Rectal smooth muscle tissue (tissue), 1 donor: ENCODE results near the gene GAS2L1.

ENCODE experiments used
- H3K27ac ChIP-seq: one replicate; pipeline ENCODE4 v1.7.0; 2013; ENCODE audit warnings: low read depth, low read length, inconsistent platforms
- H3K27me3 ChIP-seq: one replicate; pipeline ENCODE4 v1.7.0; 2013; ENCODE audit warnings: low read length; ENCODE audit not compliant: control insufficient read depth, insufficient read depth
- H3K36me3 ChIP-seq: one replicate; pipeline ENCODE4 v1.7.0; 2013; ENCODE audit warnings: low read length; ENCODE audit not compliant: control insufficient read depth, insufficient read depth
- H3K4me1 ChIP-seq: one replicate; pipeline ENCODE4 v1.7.0; 2013; ENCODE audit warnings: low read length; ENCODE audit not compliant: control insufficient read depth, insufficient read depth
- H3K4me3 ChIP-seq: one replicate; pipeline ENCODE4 v1.7.0; 2013; ENCODE audit warnings: low read length
- H3K9ac ChIP-seq: one replicate; pipeline ENCODE4 v1.7.0; 2013; ENCODE audit warnings: low read length

Gene GAS2L1

DNA sequence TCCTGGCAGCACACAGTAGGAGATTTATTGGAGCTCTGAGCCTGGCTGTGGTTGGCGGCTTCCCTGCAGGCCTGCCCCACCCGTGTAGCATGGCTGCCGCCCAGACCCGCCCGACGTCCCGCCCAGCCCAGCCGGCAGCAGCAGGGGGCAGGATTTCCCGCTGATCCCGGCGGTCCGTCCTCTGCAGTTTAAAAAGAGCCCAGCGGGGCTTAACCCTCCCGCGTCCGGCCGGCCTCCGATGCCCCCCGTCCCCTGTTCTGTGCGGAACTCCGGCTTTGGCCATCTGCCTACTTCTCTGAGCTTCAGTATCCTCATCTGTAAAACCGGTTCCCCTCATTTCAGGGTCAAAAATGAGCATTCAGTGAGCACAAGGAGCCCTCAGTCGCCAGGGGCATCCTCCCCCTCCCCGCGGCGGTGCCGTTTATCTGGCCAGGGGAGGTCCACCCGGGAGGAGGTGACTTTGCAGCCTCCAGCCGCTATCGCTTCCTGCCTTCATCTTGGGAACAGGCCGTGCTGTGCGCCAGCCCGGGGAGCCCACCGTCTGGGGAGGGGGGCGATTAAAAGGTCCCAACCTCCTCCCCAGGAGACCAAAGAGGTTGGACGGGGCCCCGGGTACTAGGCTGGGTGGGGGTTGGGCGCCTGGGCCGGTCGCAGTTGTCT is at the start of gene GAS2L1:
Gene GAS2L1, plus strand, starts transcription at position 476 of the 660 bp plus-strand sequence. CDS start 1,456 bp downstream, outside the sequence.
- peak within 1 kb of the TSS; percentile 82 for H3K27ac ChIP-seq

DNA sequence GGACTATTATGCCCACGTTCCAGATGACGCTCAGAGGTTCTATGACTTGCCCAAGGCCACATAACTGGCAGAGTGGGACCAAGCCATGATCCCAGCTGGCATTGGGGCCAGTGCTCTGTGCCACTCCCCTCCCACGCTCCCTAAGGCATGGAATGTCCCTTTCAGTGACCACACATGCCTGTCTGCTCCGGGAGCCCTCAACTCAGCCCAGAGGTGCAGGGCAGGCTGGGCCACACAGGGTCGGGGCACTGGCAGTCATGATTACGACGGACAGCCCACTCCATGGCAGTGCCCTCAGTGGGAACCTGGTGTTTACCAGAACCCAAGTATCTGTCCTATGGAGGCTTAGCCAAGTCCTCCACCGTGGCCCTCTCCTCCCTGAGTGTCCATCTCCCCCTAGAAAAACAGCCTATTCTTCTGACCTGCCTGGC is 48.7 kb upstream of the GAS2L1 start:
- H3K4me3 ChIP-seq: no peak overlapping the region
- H3K4me1 ChIP-seq: no peaks in the 10 kb centered on the region
- H3K9ac ChIP-seq: no peak overlapping the region
- H3K27me3 ChIP-seq: no peaks in the 10 kb centered on the region
- no peak overlapping the region for H3K27ac ChIP-seq
- peaks cover 3% of the 10 kb centered on the region for H3K36me3 ChIP-seq

More for the DNA sequence above, at the start of gene GAS2L1:
- Histone ChIP-seq H3K4me1 (peaks cover 35% of the 10 kb centered on the region), H3K4me3 (peak within 1 kb of the TSS; percentile 93), H3K9ac (peak within 1 kb of the TSS; percentile 62), H3K36me3 (no peaks in the 10 kb centered on the region), H3K27me3 (no peaks in the 10 kb centered on the region)

DNA sequence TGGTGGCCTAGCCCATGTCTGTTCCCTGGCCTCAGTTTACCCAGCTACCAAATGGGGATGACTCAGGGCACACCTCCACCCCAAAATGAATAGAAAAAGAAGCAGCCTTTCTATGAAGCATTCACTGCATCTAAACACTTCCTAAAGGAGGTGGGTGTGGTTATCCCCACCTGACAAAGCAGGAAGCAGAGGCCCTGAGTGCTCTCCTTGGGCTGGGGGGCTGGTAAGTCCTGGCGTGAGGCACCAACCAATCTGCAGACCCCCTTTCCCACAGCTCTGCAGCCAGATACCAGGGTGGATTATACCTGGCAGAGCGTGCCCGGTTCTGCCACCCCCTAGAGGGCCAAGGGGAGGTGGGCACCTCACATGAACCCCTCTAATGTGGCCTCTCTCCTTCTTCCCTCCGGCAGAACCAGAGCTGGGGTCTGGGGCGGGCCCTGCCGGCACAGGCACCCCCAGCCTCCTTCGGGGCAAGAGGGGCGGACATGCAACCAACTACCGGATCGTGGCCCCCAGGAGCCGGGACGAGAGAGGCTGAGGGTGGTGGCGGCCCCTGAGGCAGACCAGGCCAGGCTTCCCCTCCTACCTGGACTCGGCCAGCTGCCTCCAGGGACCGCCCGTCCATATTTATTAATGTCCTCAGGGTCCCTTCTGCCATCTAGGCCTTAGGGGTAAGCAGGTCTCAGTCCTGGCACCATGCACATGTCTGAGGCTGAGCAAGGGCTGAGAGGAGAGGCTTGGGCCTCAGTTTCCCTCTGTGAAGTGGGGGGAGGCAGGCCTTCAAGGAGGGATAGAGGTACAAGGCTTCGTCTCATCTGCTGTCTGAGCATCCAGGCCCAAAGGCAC is 47.8 kb upstream of the GAS2L1 start:
- peaks cover 3% of the 10 kb centered on the region for H3K36me3 ChIP-seq
- H3K4me1 ChIP-seq: no peaks in the 10 kb centered on the region
- H3K27ac ChIP-seq: no peak overlapping the region
- H3K9ac ChIP-seq: no peak overlapping the region
- H3K27me3 ChIP-seq: no peaks in the 10 kb centered on the region
- H3K4me3 ChIP-seq: no peak overlapping the region

DNA sequence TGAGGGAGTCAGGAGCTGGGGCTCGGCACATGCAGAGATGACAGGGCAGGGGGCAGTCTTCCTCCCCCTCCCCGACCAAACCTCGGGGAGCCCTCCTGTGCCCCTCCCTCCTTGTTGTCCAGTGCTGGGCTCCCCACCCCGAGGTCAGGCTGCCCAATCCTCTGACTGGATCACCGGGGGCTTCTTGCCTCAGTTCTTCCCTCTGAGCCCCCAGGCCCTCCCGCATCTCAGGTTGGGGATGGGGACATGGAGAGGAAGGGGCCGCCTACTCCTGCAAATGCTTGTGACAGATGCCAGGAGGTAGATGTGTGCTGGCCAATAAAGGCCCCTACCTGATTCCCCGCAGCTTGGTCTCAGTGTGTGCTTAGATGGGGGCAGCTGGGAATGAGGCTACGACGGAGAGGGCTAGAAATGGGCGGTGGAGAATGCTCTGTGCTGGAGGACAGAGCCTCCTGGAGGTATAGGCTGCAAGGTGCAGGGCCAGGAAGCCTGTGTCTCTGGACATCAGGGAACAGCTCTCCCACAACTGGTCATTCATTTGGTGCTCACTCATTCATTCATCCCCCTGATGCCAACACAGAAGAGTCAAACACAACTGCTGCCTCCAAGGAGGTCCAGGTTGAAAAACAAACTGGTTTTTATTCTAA is 47.1 kb upstream of the GAS2L1 start:
- H3K9ac ChIP-seq: no peak overlapping the region
- no peaks in the 10 kb centered on the region for H3K27me3 ChIP-seq
- H3K27ac ChIP-seq: no peak overlapping the region
- H3K4me1 ChIP-seq: no peaks in the 10 kb centered on the region
- H3K4me3 ChIP-seq: no peak overlapping the region
- H3K36me3 ChIP-seq: peaks cover 3% of the 10 kb centered on the region

DNA sequence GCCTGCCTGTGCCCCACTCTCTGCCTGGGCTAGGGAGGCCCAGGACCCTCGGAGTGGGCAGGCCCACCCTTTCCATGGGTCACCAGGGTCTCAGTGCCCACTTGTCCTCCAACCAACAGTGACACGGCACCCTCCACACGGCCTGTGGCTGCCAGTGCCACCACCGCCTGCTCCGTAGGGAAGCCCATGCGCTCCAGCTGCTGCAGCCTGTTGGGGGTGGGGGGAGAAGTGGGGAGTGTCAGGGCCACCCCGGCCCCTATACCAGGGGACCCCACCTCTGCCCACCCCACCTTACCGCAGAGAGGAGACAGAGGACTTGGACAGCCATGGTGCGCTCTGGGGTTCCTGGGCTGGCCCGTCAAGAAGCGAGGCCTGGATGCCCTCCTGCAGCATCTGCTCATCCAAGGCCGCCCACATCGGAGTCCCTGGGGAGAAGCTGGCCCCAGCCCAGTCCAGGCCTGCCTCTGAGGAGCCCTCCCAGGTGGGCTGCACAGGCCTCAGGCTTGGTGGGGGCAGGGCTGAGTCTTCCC is 46.4 kb upstream of the GAS2L1 start:
- peaks cover 3% of the 10 kb centered on the region for H3K36me3 ChIP-seq
- no peak overlapping the region for H3K27ac ChIP-seq
- H3K4me1 ChIP-seq: no peaks in the 10 kb centered on the region
- H3K27me3 ChIP-seq: no peaks in the 10 kb centered on the region
- no peak overlapping the region for H3K9ac ChIP-seq
- no peak overlapping the region for H3K4me3 ChIP-seq

DNA sequence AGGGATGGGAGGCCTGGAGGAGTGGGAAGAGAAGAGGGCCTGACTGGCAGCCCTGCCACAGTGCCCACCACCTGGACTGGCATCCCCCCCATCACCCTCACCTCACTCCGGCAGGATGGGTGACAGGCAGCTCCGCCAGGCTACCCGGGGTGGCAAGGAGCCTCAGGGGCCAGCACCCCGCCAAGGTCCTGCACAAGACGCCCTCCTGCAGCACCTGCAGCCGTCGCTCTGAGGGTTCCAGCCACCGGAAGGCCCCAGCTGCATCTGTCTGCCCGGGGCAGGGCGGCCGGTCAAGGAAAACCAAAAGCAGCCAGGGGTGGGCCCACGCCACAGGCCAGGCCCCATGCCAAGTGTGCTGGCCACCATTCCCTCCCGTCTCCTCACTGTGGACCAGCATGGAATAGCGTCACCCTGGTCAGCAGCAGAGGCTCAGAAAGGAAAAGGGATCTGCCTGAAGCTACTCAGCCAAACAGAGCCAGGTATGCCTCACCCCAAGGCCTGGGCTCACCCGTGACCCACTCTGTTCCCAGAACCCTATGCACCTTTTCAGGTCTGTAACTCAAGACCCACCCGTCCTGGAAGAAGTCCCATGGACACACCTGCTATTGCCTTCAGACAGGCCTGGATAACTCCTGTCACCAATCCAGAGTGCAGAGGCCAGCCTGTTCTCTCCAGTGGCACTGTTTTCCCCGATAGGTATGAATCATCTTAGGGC is 45.7 kb upstream of the GAS2L1 start:
- no peak overlapping the region for H3K27ac ChIP-seq
- H3K27me3 ChIP-seq: no peaks in the 10 kb centered on the region
- H3K36me3 ChIP-seq: peaks cover 3% of the 10 kb centered on the region
- no peak overlapping the region for H3K4me3 ChIP-seq
- no peaks in the 10 kb centered on the region for H3K4me1 ChIP-seq
- no peak overlapping the region for H3K9ac ChIP-seq

DNA sequence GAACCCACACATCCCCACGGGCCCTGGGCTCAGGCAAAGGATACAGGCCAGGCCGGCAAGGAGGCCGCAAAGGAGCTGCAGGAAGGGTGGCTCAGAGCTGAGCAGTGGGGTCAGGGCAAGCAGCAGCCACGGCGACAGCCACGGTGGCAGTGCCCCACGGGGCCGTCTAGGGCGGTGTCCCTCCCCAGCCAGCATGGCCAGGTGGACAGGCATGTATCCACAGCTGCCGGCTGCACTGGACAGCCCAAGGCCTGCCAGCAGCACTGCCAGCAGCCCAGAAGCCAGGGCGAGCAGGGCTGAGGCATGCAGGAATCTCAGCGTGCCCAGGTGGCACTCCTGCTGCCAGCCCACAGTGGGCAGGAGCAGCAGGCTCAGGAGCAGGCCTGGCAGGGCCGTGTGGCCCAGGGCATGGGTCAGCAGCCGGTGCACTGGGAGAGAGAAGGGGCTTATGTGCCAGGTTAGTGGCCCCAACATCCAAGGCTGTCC is 42.6 kb upstream of the GAS2L1 start:
- Histone ChIP-seq H3K9ac (no peak overlapping the region), H3K27me3 (no peaks in the 10 kb centered on the region), H3K27ac (no peak overlapping the region), H3K36me3 (peaks cover 3% of the 10 kb centered on the region), H3K4me3 (no peak overlapping the region), H3K4me1 (peaks cover 6% of the 10 kb centered on the region)

DNA sequence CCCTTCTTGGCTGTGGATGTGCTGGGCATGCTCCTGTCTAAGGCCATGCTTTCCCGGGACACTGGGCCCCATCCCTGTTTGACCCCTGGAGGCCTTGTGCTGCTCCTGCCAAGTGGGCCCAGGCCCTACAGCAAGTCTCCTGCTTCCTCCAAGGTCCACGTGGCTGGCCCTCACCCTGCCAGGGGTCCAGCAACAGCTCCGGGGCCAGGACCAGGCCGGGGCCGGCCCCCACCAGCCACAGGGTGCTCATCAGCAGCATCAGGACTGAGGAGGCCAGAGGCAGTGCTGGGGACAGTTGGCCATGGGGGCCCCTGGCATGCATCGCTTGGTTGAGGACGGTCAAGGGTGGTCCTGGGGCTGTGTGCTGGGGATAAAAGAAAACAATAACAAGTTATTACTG is 41.1 kb upstream of the GAS2L1 start:
- no peak overlapping the region for H3K4me3 ChIP-seq
- no peak overlapping the region for H3K9ac ChIP-seq
- H3K36me3 ChIP-seq: no peaks in the 10 kb centered on the region
- peaks cover 15% of the 10 kb centered on the region for H3K4me1 ChIP-seq
- H3K27me3 ChIP-seq: no peaks in the 10 kb centered on the region
- no peak overlapping the region for H3K27ac ChIP-seq

DNA sequence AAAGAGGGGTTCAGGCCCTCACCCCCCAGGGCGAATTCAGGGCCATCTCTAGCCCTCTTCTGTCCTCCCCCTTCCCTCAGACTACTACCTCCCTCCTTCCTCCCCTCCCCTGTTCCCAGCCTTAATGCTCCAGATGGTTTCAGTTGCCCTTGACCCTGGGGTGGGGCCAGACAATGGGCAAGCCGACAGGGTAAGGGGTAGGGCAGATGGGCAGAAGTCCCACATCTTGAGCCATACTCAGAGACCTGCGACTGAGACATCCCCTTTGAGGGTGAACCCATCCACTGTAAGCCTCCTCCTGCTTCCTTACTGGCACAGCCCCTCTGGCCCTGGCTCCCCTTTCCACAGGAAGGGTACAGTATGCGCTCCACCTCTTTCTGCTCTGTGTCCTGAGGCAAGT is 40.5 kb upstream of the GAS2L1 start:
- no peak overlapping the region for H3K9ac ChIP-seq
- no peaks in the 10 kb centered on the region for H3K36me3 ChIP-seq
- H3K4me3 ChIP-seq: no peak overlapping the region
- peaks cover 21% of the 10 kb centered on the region for H3K4me1 ChIP-seq
- no peak overlapping the region for H3K27ac ChIP-seq
- H3K27me3 ChIP-seq: no peaks in the 10 kb centered on the region

DNA sequence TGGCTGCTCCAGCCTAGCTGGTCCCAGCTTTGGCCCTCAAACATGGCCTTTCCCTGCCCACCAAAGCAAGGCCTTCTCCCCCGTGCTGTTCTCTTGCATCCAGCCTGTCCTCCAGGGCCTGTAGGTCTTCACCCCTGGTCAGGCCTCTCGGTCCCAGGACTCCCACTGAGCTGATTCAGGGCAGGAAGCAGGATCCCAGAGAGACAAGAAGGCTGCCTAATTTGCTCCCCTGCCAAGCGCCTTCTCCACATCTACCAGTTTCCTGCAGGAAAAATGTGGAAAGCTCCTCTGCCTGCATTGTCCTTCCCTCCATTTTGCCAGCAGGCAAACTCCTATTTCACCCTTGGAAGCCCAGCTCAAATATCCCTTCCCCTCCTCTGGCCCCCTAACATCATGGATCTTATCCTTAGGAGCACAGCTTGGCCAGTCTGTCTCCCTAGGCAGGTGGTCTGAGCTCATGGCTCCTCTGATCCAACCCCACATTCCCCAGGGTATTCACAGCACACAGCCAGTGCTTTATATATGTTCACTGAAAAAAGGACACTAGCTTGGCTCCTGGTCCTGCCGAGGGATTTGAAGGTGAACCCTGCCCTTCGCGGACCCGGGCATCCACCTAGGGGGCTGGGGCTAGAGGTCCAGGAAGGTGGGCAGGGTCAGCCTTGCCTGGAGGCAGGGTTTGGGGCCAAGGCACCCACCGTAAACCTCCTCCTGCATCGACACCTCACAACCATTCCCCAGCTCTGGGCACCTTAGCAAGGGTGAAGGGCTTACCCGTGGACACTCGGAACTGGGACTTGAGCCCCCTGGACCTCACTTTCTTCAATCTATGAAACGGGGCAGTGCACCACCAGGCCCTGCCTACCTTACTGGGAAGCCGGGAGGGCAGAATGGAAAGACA is 39.6 kb upstream of the GAS2L1 start:
- Histone ChIP-seq H3K36me3 (no peaks in the 10 kb centered on the region), H3K4me1 (peaks cover 30% of the 10 kb centered on the region), H3K4me3 (peak overlapping the region; percentile 98), H3K9ac (peak overlapping the region; percentile 64), H3K27ac (peak overlapping the region; percentile 100), H3K27me3 (no peaks in the 10 kb centered on the region)

DNA sequence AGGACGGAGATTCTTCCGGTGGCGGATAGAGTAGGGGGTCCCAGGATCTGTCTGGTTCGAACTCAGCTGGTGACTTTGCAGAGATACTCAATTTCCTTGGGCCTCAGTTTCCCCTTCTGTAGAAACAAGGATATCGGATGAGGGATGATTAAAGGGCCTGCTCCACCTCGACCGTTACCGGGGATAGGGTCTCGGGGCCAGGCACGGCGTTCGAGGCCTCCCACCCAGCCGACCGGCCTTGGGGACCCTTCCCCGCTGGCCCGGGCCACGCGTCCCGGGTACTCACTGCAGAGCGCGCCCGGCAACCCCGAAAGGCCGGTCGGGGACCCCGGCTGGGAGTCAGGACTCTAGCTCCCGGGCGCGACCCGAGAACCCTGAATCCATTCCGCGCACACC is 39.0 kb upstream of the GAS2L1 start:
- Histone ChIP-seq H3K4me3 (peak overlapping the region; percentile 98), H3K27ac (peak overlapping the region; percentile 100), H3K4me1 (peaks cover 34% of the 10 kb centered on the region), H3K36me3 (peaks cover 3% of the 10 kb centered on the region), H3K27me3 (no peaks in the 10 kb centered on the region), H3K9ac (peak overlapping the region; percentile 64)
